Measurements from ENCODE around the gene IL1RAPL2.
"Not testable (repeated sequence)": the region's sequence is repeated elsewhere in the genome, so short reads cannot be mapped to it uniquely, and the experiment has no call there.

IL1RAPL2 gene

DNA sequence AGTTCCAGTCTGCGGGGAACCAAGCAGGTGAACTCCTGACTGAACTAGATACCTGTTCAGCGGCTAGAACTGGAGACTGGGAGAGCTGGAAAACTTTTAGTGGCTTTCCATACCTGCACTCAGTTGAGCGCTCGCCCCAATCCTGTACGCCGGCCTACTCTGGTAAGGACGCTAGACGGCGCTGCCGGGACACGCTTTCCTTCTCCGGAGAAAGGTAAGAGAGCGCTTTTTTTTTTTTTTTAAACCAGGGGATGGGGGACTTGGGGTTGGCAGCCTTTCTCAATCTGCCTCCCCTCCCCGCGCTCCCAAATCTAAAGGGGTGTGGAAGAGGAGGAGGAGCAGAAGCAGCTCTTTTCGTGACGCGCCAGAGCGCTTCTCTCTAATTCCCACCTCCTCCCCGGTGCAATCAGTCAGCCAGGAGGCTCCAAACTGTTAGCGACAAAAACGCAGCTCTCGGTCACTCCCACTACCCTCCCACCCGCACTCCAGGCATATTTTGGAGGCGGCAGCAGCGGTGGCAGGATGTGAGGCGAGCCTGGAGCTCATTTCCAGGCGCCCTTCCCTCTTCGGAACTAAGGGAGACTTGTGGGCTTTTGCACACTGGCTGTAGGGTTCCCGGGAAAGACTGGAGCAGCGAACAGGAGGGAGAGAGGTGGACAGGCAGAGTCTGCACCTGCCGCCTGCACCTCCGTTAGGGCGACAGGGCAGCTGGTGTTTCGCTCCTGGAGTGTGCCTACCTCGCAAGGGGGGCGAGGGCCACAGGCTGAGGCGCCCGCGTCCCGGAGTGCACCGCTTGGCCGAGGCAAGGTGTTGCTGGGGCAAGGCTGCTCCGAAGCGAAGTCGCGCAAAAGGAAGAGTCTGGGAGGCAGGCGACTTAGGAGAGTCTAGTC lies at the start of gene IL1RAPL2:
TSS of gene IL1RAPL2 (plus strand) at position 409 of the 890 bp plus-strand sequence.
- no peaks in the 10 kb centered on the region for H3K36me3 ChIP-seq (replicated peaks; ENCODE audit: low read depth, low read length)
- H2AFZ ChIP-seq (ENCODE audit: low read depth, low read length): no peak within 1 kb of the TSS
- TF ChIP-seq, protein P1, sequence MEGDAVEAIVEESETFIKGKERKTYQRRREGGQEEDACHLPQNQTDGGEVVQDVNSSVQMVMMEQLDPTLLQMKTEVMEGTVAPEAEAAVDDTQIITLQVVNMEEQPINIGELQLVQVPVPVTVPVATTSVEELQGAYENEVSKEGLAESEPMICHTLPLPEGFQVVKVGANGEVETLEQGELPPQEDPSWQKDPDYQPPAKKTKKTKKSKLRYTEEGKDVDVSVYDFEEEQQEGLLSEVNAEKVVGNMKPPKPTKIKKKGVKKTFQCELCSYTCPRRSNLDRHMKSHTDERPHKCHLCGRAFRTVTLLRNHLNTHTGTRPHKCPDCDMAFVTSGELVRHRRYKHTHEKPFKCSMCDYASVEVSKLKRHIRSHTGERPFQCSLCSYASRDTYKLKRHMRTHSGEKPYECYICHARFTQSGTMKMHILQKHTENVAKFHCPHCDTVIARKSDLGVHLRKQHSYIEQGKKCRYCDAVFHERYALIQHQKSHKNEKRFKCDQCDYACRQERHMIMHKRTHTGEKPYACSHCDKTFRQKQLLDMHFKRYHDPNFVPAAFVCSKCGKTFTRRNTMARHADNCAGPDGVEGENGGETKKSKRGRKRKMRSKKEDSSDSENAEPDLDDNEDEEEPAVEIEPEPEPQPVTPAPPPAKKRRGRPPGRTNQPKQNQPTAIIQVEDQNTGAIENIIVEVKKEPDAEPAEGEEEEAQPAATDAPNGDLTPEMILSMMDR (IDR thresholded peaks at IDR 0.05; ENCODE audit: low read depth, low read length): no peak
- no peak for TF ChIP-seq EZH2phosphoT487 (IDR thresholded peaks at IDR 0.05; ENCODE audit: low read depth)
- H3K4me1 ChIP-seq (ENCODE audit: low read length): no peaks in the 10 kb centered on the region
- H3K27me3 ChIP-seq (ENCODE audit: low read depth, low read length): no peaks in the 10 kb centered on the region
- no peak within 1 kb of the TSS for H3K4me3 ChIP-seq (ENCODE audit: low read length)
- no peaks in the 10 kb centered on the region for H4K20me1 ChIP-seq (ENCODE audit: insufficient read depth, low read length)
- H3K9ac ChIP-seq (ENCODE audit: low read length): no peak within 1 kb of the TSS
- H3K27ac ChIP-seq (ENCODE audit: low read length): no peak within 1 kb of the TSS
- H3K4me2 ChIP-seq (ENCODE audit: low read length): no peak within 1 kb of the TSS
- no peaks in the 10 kb centered on the region for H3K79me2 ChIP-seq (ENCODE audit: low read length)
- no peaks in the 10 kb centered on the region for H3K9me3 ChIP-seq (ENCODE audit: insufficient read depth, low read length)

DNA sequence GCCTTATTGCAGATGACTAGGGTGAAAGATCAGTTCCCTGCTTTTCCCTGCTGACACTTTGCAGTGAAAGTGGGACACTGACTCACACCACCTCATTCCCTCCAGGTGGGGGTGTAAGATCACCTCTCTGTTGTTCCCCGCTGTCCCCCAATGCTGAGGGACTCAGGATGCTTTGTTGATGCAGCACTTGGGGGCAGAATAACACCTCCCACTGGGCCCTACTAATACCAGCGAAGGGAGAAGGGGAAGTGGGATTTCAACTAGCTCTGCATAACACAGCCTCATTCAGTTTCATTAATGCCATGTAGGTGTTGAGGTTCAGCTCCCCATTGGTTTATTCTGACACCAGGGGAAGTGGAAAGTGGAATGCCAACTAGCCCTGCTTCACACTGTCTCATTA lies 43.6 kb upstream of the IL1RAPL2 start:
- Histone ChIP-seq H3K4me1 (ENCODE audit: low read length) (no peaks in the 10 kb centered on the region), H3K27ac (ENCODE audit: low read length) (no peak overlapping the region), H3K4me2 (ENCODE audit: low read length) (no peak overlapping the region), H3K4me3 (ENCODE audit: low read length) (no peak overlapping the region), H3K9me3 (ENCODE audit: insufficient read depth, low read length) (no peaks in the 10 kb centered on the region), H3K27me3 (ENCODE audit: low read depth, low read length) (no peaks in the 10 kb centered on the region), H2AFZ (ENCODE audit: low read depth, low read length) (no peak overlapping the region), H3K36me3 (replicated peaks; ENCODE audit: low read depth, low read length) (no peaks in the 10 kb centered on the region), H4K20me1 (ENCODE audit: insufficient read depth, low read length) (no peaks in the 10 kb centered on the region), H3K9ac (ENCODE audit: low read length) (no peak overlapping the region), H3K79me2 (ENCODE audit: low read length) (no peaks in the 10 kb centered on the region)
- TF ChIP-seq, protein P1 (IDR thresholded peaks at IDR 0.05; ENCODE audit: low read depth, low read length): 0 out of 2 replicates have a peak, but pooled peaks have one; percentile 10
- TF ChIP-seq EZH2phosphoT487 (IDR thresholded peaks at IDR 0.05; ENCODE audit: low read depth): no peak

DNA sequence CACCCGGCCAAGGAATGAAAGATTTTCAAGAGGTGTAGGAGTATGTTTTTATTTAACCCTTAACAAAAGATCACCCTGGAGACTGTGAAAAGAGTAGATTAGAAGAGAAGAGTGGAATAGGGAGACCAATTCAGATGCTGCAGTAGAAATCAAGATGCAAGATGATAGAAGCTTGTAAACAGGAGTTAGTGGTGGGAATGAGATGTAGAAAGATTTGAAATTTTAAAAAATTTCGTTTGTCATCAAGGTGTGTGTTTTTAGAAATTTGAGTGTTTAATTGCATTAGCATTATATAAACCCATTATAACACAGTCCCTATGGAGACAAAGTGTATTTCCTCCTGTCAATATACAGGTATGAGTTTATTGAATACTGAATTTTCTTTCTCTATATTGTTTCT lies 42.1 kb upstream of the IL1RAPL2 start:
- Histone ChIP-seq H3K9me3 (ENCODE audit: insufficient read depth, low read length) (no peaks in the 10 kb centered on the region), H3K9ac (ENCODE audit: low read length) (no peak overlapping the region), H3K79me2 (ENCODE audit: low read length) (no peaks in the 10 kb centered on the region), H3K27ac (ENCODE audit: low read length) (no peak overlapping the region), H2AFZ (ENCODE audit: low read depth, low read length) (no peak overlapping the region), H3K4me1 (ENCODE audit: low read length) (no peaks in the 10 kb centered on the region), H4K20me1 (ENCODE audit: insufficient read depth, low read length) (no peaks in the 10 kb centered on the region), H3K4me3 (ENCODE audit: low read length) (no peak overlapping the region), H3K36me3 (replicated peaks; ENCODE audit: low read depth, low read length) (no peaks in the 10 kb centered on the region), H3K4me2 (ENCODE audit: low read length) (no peak overlapping the region), H3K27me3 (ENCODE audit: low read depth, low read length) (no peaks in the 10 kb centered on the region)
- TF ChIP-seq, protein P1 (IDR thresholded peaks at IDR 0.05; ENCODE audit: low read depth, low read length): no peak
- TF ChIP-seq EZH2phosphoT487 (IDR thresholded peaks at IDR 0.05; ENCODE audit: low read depth): no peak

DNA sequence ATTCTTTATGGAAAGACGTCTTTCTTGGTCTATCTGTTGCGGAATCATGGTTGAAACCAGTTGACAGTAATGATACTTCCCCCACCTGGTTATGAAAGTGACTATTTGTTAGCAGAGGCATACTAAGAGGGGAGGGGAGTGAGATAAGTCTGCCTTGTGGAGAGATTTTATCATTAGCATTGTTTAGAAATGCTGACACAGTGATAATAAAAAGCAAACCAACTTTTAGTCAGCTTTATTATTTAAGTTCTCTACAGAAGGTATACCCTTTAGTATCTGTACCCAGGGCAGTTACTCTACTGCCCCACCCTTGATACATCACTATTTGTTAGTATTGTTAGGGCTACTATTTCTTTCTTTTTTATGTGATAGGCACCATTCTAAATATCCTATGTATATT lies 26.9 kb upstream of the IL1RAPL2 start:
- Histone ChIP-seq H3K27me3 (ENCODE audit: low read depth, low read length) (no peaks in the 10 kb centered on the region), H3K4me3 (ENCODE audit: low read length) (no peak overlapping the region), H3K36me3 (replicated peaks; ENCODE audit: low read depth, low read length) (no peaks in the 10 kb centered on the region), H3K27ac (ENCODE audit: low read length) (no peak overlapping the region), H3K9ac (ENCODE audit: low read length) (no peak overlapping the region), H3K79me2 (ENCODE audit: low read length) (no peaks in the 10 kb centered on the region), H3K4me1 (ENCODE audit: low read length) (no peaks in the 10 kb centered on the region), H3K9me3 (ENCODE audit: insufficient read depth, low read length) (no peaks in the 10 kb centered on the region), H2AFZ (ENCODE audit: low read depth, low read length) (no peak overlapping the region), H4K20me1 (ENCODE audit: insufficient read depth, low read length) (no peaks in the 10 kb centered on the region), H3K4me2 (ENCODE audit: low read length) (no peak overlapping the region)
- TF ChIP-seq EZH2phosphoT487 (IDR thresholded peaks at IDR 0.05; ENCODE audit: low read depth): no peak

DNA sequence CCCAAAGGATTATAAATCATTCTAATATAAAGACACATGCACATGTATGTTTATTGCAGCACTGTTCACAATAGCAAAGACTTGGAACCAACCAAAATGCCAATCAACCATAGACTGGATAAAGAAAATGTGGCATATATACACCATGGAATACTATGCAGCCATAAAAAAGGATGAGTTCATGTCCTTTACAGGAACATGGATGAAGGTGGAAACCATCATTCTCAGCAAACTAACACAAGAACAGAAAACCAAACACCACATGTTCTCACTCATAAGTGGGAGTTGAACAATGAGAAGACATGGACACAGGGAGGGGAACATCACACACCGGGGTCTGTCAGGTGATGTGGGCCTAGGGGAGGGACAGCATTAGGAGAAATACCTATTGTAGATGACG lies 23.6 kb upstream of the IL1RAPL2 start:
- not testable (repeated sequence) for H3K4me1 ChIP-seq (ENCODE audit: low read length); H2AFZ ChIP-seq (ENCODE audit: low read depth, low read length); H3K4me2 ChIP-seq (ENCODE audit: low read length); H3K9ac ChIP-seq (ENCODE audit: low read length); H3K4me3 ChIP-seq (ENCODE audit: low read length); H3K9me3 ChIP-seq (ENCODE audit: insufficient read depth, low read length); H4K20me1 ChIP-seq (ENCODE audit: insufficient read depth, low read length); H3K79me2 ChIP-seq (ENCODE audit: low read length); H3K27ac ChIP-seq (ENCODE audit: low read length); H3K36me3 ChIP-seq (replicated peaks; ENCODE audit: low read depth, low read length); H3K27me3 ChIP-seq (ENCODE audit: low read depth, low read length)

Data from OCI-LY3 (cell line).